Caco-2 (cell line): ENCODE data around the gene CEP131. TPM values are rescaled to one million over a fixed set of nuclear protein-coding genes. Genes with fewer than 3 reads are reported as not detected.

Experiments used
- BruUV-seq: library from RNA; stranded (reverse); fragments of 400-500 nt; replicated peaks from 2 replicates; lab custom pipeline; 2021; lab: Mats Ljungman, UMichigan
- CTCF ChIA-PET: fragments of 300-600 bp; sonication (Branson Sonifier 250); formaldehyde crosslinking; loops from one replicate; lab custom pipeline; 2022; ENCODE audit warnings: antibody characterized with exemption; lab: Charles Lee
- POLR2A ChIA-PET: fragments of 300-600 bp; sonication (Branson Sonifier 250); formaldehyde crosslinking; loops from one replicate; lab custom pipeline; 2022; ENCODE audit warnings: antibody characterized with exemption; lab: Charles Lee
- DNase-seq, 2 experiments: peaks; one replicate each; pipeline versions ENCODE4 v3.0.0 to v3.0.0-alpha.2; 2020 to 2022
- H3K27me3 ChIP-seq: replicated peaks from 2 replicates; pipeline ENCODE4 v1.6.0; 2011; ENCODE audit warnings: low read length; ENCODE audit not compliant: control insufficient read depth, insufficient read depth
- H3K36me3 ChIP-seq: 2 replicates; pipeline ENCODE4 v1.5.1; 2011; ENCODE audit warnings: low read length; ENCODE audit not compliant: control insufficient read depth, insufficient read depth
- H3K4me1 ChIP-seq: fragments of 250-450 bp; sonication (Bioruptor Pico); 2 replicates; pipeline ENCODE4 v1.5.1; 2020; ENCODE audit warnings: mild to moderate bottlenecking
- H3K4me3 ChIP-seq: 2 replicates; pipeline ENCODE4 v1.5.1; 2011; ENCODE audit warnings: low read depth, mild to moderate bottlenecking, control low read depth, low read length
- H3K9me3 ChIP-seq: fragments of 250-450 bp; sonication (Bioruptor Pico); 2 replicates; pipeline ENCODE4 v1.5.1; 2020; ENCODE audit warnings: mild to moderate bottlenecking, moderate library complexity
- H3K27ac Mint-ChIP-seq: one replicate; pipeline ENCODE4 v1.8.0; 2022; ENCODE audit warnings: mixed read lengths; ENCODE audit not compliant: unreplicated experiment
- H3K27me3 Mint-ChIP-seq: one replicate; pipeline ENCODE4 v1.8.0; 2022; ENCODE audit warnings: mixed read lengths; ENCODE audit not compliant: insufficient read depth, unreplicated experiment
- H3K36me3 Mint-ChIP-seq: one replicate; pipeline ENCODE4 v1.8.0; 2022; ENCODE audit warnings: mild to moderate bottlenecking, mixed read lengths; ENCODE audit not compliant: insufficient read depth, unreplicated experiment
- H3K4me1 Mint-ChIP-seq: one replicate; pipeline ENCODE4 v1.8.0; 2022; ENCODE audit warnings: low read depth, mixed read lengths; ENCODE audit not compliant: unreplicated experiment
- H3K4me3 Mint-ChIP-seq: one replicate; pipeline ENCODE4 v1.8.0; 2022; ENCODE audit warnings: mild to moderate bottlenecking, moderate library complexity, mixed read lengths; ENCODE audit not compliant: unreplicated experiment
- H3K9me3 Mint-ChIP-seq: one replicate; pipeline ENCODE4 v1.8.0; 2022; ENCODE audit warnings: mixed read lengths; ENCODE audit not compliant: unreplicated experiment
- intact Hi-C: fragments of 100-400 bp; cut with micrococcal nuclease; formaldehyde crosslinking; loops from one replicate; pipeline ENCODE4 v1.10.0; 2022; ENCODE audit not compliant: unreplicated experiment
- total RNA-seq: library from RNA; stranded (reverse); gene quantifications from 2 replicates; pipeline ENCODE4 v1.2.3, GENCODE V29; 2022
- TF ChIP-seq, protein P1 (sequence below), 2 experiments: fragments of 200-600 bp in 1 of 2; IDR thresholded peaks; 1 replicate in 1 of 2; 2 replicates in 1 of 2; pipeline versions ENCODE4 v1.5.1 to v1.8.0; 2011 to 2022; ENCODE audit warnings: antibody characterized with exemption in 1 of 2, control low read depth in 1 of 2, inconsistent platforms in 1 of 2, low read depth in 1 of 2, low read length in 1 of 2, mild to moderate bottlenecking in 1 of 2, moderate library complexity in 1 of 2; ENCODE audit not compliant: insufficient read depth in 1 of 2, severe bottlenecking in 1 of 2, unreplicated experiment in 1 of 2

The CEP131 gene
- total RNA-seq, 1 experiment from 2014 or later = 28.4 TPM

DNA sequence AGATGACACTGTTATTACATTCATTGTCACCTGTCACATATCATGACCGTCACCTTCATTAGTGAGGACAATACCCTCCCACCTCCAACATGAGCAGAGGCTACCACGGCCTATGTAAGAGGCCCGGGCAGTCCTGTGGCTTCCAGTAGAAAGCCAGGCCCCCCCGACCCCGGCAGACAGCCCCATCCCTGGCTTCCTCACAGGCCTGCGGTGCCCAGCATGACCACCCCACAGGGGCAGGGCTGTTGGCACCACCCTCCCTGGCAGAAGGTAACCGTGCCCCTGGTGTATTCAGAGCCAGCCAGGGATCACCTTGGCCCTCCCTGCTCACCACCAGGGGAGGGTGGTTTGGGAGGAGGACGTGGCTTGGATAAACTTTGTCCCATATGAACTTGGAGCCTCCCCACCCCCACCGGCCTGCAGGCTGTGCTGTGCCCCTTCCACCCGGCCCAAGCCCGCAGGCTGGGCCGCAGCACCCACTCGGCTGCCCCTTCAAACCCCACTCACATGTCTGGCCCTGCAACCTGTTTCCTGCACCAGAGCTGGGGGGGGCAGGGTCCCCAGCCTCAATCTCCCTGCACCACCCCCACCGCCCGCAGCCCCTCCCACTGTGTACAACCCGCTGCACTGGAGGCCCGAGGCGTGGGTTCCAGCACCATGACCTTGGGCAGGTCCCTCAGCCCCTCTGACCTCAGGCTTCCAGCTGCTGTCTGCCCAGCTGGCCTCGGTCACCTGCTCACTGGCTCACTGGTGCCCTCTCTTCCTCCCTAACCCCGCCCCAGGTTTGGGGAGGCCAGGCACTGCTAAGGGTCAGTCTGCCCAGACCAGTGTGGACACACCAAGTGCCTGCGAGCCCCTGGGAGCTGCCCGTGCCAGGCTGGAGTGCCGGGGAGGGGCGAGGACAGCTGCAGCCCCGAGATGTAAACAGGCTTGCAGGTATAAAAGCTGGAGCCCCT, 44.4 kb downstream of the CEP131 start:
- Mint-ChIP-seq H3K9me3 (no peaks in the 10 kb centered on the region), H3K4me3 (no peak overlapping the region), H3K27ac (no peak overlapping the region), H3K36me3 (no peaks in the 10 kb centered on the region), H3K27me3 (no peaks in the 10 kb centered on the region), H3K4me1 (no peaks in the 10 kb centered on the region)
- Histone ChIP-seq H3K4me3 (no peak overlapping the region), H3K4me1 (no peaks in the 10 kb centered on the region), H3K27me3 (no peaks in the 10 kb centered on the region), H3K36me3 (no peaks in the 10 kb centered on the region), H3K9me3 (peaks cover 12% of the 10 kb centered on the region)
- ChIA-PET CTCF (no interaction called here), POLR2A (no interaction called here)
- BruUV-seq = no TSS peak
- TF ChIP-seq, protein P1, sequence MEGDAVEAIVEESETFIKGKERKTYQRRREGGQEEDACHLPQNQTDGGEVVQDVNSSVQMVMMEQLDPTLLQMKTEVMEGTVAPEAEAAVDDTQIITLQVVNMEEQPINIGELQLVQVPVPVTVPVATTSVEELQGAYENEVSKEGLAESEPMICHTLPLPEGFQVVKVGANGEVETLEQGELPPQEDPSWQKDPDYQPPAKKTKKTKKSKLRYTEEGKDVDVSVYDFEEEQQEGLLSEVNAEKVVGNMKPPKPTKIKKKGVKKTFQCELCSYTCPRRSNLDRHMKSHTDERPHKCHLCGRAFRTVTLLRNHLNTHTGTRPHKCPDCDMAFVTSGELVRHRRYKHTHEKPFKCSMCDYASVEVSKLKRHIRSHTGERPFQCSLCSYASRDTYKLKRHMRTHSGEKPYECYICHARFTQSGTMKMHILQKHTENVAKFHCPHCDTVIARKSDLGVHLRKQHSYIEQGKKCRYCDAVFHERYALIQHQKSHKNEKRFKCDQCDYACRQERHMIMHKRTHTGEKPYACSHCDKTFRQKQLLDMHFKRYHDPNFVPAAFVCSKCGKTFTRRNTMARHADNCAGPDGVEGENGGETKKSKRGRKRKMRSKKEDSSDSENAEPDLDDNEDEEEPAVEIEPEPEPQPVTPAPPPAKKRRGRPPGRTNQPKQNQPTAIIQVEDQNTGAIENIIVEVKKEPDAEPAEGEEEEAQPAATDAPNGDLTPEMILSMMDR (IDR thresholded peaks at IDR 0.05; ENCODE audit: insufficient read depth in 1 of 2, low read depth in 1 of 2, low read length in 1 of 2, severe bottlenecking in 1 of 2, unreplicated experiment in 1 of 2) = no peak
- no peak for DNase-seq
- intact Hi-C loops = no loop called here

DNA sequence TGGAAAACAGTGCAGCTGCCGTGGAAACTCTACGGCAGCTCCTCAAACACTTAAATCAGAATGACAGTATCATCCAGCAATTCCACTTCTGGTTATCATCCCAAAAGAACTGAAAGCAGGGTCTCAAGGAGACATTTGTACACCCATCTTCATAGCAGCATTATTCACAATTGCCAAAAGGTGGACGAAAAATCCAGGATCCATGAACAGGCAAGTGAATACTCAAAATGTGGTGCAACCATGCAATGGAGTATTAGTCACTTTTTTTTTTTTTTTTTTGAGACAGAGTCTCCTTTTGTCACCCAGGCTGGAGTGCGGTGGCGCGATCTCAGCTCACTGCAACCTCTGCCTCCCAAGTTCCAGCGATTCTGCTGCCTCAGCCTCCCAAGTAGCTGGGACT, 46.1 kb downstream of the CEP131 start:
- Mint-ChIP-seq H3K36me3 (no peaks in the 10 kb centered on the region), H3K4me1 (no peaks in the 10 kb centered on the region), H3K27me3 (no peaks in the 10 kb centered on the region), H3K4me3 (no peak overlapping the region), H3K9me3 (no peaks in the 10 kb centered on the region), H3K27ac (no peak overlapping the region)
- Histone ChIP-seq H3K9me3 (peaks cover 12% of the 10 kb centered on the region), H3K27me3 (no peaks in the 10 kb centered on the region), H3K36me3 (no peaks in the 10 kb centered on the region), H3K4me3 (no peak overlapping the region), H3K4me1 (no peaks in the 10 kb centered on the region)
- DNase-seq = no peak
- POLR2A ChIA-PET = no interaction called here
- intact Hi-C loops = no loop called here
- no TSS peak for BruUV-seq
- TF ChIP-seq, protein P1 (IDR thresholded peaks at IDR 0.05; ENCODE audit: insufficient read depth in 1 of 2, low read depth in 1 of 2, low read length in 1 of 2, severe bottlenecking in 1 of 2, unreplicated experiment in 1 of 2) = no peak
- CTCF ChIA-PET = interaction anchor here (0.6 to 0.7 kb wide), 2 partner anchors 24 to 851 kb away, joined by 5 to 6 read pairs; no protein-coding TSS in a partner anchor

GRCh38 chr17:81173762-81174155, 49.0 kb downstream of the CEP131 start:
- CTCF ChIA-PET = no interaction called here

More at GRCh38 chr17:81173762-81174155, 49.0 kb downstream of the CEP131 start:
- peaks cover 12% of the 10 kb centered on the region for H3K9me3 ChIP-seq
- no peak for DNase-seq
- no peaks in the 10 kb centered on the region for H3K36me3 ChIP-seq
- H3K27me3 ChIP-seq = no peaks in the 10 kb centered on the region
- BruUV-seq = no TSS peak
- POLR2A ChIA-PET = interaction anchor here (0.6 kb wide), 1 partner anchor 31 kb away, joined by 3 read pairs; no protein-coding TSS in a partner anchor
- TF ChIP-seq, protein P1 (IDR thresholded peaks at IDR 0.05; ENCODE audit: insufficient read depth in 1 of 2, low read depth in 1 of 2, low read length in 1 of 2, severe bottlenecking in 1 of 2, unreplicated experiment in 1 of 2) = no peak
- Mint-ChIP-seq H3K27ac (no peak overlapping the region), H3K36me3 (no peaks in the 10 kb centered on the region), H3K27me3 (no peaks in the 10 kb centered on the region), H3K4me3 (no peak overlapping the region), H3K4me1 (no peaks in the 10 kb centered on the region), H3K9me3 (no peaks in the 10 kb centered on the region)
- H3K4me3 ChIP-seq = no peak overlapping the region
- intact Hi-C loops = no loop called here
- H3K4me1 ChIP-seq = no peaks in the 10 kb centered on the region
